Mammary epithelial cell (primary cell): Measurements from ENCODE around the gene MICU2.

Experiments
- EZH2 ChIP-seq: IDR thresholded peaks from 2 replicates; pipeline ENCODE4 v1.6.1; 2012; ENCODE audit warnings: low read length, inconsistent platforms, borderline replicate concordance
- TF ChIP-seq, protein P1 (sequence below), 2 donors: IDR thresholded peaks in 1 of 2; conservative IDR thresholded peaks in 1 of 2; 2 replicates each; pipeline ENCODE4 v1.5.1; 2011 to 2012; ENCODE audit warnings: inconsistent platforms in 2 of 2, low read length in 2 of 2, mild to moderate bottlenecking in 2 of 2, control low read depth in 1 of 2, low read depth in 1 of 2; ENCODE audit not compliant: insufficient read depth in 1 of 2; ENCODE audit errors: extremely low read depth in 1 of 2

DNA sequence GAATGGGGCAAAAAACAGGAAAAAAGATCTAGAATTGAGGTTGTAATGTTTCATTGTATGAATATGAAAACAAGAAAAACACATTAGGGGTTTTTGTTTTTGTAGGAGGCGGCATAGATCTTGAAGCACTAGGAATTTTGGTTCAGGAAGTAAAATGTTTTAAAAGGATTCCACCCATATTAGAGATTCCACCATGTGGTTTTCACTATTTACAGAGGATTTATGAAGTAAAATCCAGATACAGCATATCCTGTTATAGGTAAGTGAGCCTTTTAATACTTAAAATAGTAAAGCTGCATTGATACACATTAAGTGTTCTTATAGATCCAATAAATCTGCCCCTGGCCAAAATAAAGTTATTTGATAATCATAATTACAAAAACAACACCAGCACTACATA lies 61.4 kb downstream of the MICU2 start:
- TF ChIP-seq, protein P1, sequence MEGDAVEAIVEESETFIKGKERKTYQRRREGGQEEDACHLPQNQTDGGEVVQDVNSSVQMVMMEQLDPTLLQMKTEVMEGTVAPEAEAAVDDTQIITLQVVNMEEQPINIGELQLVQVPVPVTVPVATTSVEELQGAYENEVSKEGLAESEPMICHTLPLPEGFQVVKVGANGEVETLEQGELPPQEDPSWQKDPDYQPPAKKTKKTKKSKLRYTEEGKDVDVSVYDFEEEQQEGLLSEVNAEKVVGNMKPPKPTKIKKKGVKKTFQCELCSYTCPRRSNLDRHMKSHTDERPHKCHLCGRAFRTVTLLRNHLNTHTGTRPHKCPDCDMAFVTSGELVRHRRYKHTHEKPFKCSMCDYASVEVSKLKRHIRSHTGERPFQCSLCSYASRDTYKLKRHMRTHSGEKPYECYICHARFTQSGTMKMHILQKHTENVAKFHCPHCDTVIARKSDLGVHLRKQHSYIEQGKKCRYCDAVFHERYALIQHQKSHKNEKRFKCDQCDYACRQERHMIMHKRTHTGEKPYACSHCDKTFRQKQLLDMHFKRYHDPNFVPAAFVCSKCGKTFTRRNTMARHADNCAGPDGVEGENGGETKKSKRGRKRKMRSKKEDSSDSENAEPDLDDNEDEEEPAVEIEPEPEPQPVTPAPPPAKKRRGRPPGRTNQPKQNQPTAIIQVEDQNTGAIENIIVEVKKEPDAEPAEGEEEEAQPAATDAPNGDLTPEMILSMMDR (conservative IDR thresholded peaks at IDR 0.05 in 1 of 2, IDR thresholded peaks at IDR 0.05 in 1 of 2; ENCODE audit: extremely low read depth in 1 of 2, insufficient read depth in 1 of 2, low read depth in 1 of 2, low read length in 2 of 2): no peak
- no peak for TF ChIP-seq EZH2
